Neuron (in vitro differentiated cells): ENCODE data around the gene SP140.
"Not testable (repeated sequence)": the region's sequence is repeated elsewhere in the genome, so short reads cannot be mapped to it uniquely, and the experiment has no call there.

Source experiments
- H2AFZ ChIP-seq: one replicate; pipeline ENCODE4 v1.6.1; 2013; ENCODE audit warnings: low read depth, mild to moderate bottlenecking, inconsistent platforms, low read length, moderate library complexity
- H3K27me3 ChIP-seq: one replicate; pipeline ENCODE4 v1.6.1; 2013; ENCODE audit warnings: low read length; ENCODE audit not compliant: insufficient read depth
- H3K36me3 ChIP-seq: one replicate; pipeline ENCODE4 v1.6.1; 2013; ENCODE audit warnings: low read length; ENCODE audit not compliant: insufficient read depth
- H3K4me1 ChIP-seq: one replicate; pipeline ENCODE4 v1.6.1; 2013; ENCODE audit warnings: low read length; ENCODE audit not compliant: insufficient read depth
- H3K4me3 ChIP-seq: 2 replicates; pipeline ENCODE4 v1.5.1; 2013; ENCODE audit warnings: mild to moderate bottlenecking, low read length, moderate library complexity
- H3K9me3 ChIP-seq: one replicate; pipeline ENCODE4 v1.6.1; 2013; ENCODE audit warnings: low read length

The SP140 gene

DNA sequence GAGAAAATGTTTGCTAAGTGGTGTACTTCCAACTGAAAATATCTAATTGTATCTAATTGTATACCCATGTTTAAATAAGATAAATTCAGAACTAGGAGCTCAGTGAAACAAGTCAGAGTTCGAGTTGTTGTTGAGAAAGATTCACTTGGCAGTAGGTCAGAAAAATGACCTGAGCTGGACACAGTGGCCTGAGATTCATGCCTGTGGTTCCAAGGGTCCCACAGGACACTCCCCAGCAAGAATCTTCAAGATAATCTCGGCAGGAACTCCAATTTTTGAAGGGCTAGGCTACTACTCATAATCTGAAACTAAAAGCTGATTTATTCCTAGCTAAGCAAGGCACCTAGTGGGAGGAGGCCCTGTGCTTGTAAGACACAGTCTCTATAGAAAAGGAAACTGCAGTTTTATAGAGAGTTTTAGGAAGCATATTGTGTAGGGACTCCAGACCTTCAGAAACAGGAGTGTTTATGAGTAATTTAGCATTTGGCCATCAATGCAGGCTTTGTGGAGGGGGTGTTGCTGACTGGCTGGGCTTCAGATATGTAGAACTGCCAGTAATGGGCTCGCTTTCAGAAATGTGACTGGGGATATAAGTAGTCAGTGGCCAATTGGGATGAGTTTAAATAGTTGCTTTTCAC is 43.2 kb downstream of the SP140 start:
- Histone ChIP-seq H2AFZ (no peak overlapping the region), H3K4me3 (no peak overlapping the region), H3K9me3 (no peaks in the 10 kb centered on the region), H3K4me1 (no peaks in the 10 kb centered on the region), H3K27me3 (no peaks in the 10 kb centered on the region), H3K36me3 (no peaks in the 10 kb centered on the region)

DNA sequence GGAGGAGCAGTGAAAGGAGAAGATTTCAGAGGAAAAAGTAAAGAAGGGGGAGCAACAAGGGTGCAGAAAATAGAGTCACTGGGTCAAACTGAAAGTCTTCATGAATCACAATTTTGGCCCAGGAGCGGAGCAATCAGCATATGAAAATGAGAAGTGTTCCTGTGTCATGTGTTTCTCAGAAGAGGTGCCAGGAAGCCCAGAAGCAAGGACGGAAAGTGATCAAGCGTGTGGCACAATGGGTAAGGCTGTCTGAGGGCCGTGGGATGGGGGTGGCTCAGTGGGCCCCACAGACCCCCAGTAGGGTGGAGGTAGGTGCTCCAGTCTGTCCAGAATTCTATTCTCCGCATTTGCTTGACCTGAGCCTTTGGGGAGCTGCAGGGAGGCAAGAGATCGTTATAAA is 44.2 kb downstream of the SP140 start:
- no peaks in the 10 kb centered on the region for H3K4me1 ChIP-seq
- H3K27me3 ChIP-seq, result no peaks in the 10 kb centered on the region
- no peaks in the 10 kb centered on the region for H3K36me3 ChIP-seq
- no peak overlapping the region for H3K4me3 ChIP-seq
- no peak overlapping the region for H2AFZ ChIP-seq
- no peaks in the 10 kb centered on the region for H3K9me3 ChIP-seq

DNA sequence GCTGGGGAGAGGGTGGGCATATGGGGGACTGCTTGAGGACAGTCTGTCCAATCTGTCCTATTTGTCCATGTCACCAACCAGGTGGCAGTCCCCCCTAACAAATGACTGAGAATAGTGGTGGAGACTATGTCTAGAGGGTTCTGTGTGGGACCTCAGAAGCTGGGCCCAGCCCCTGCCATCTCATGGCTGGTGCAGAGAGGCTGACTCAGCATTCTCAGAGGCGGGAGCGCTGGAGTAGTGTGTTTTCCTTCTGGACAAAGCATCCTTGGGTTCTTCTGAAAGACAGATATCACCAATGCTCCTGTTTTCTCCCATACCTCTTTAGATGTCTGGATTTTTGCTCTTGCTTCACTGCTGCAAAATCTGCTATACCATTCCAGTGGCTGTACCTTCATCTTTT is 57.4 kb downstream of the SP140 start:
- no peaks in the 10 kb centered on the region for H3K36me3 ChIP-seq
- H3K4me3 ChIP-seq, result no peak overlapping the region
- H3K4me1 ChIP-seq, result no peaks in the 10 kb centered on the region
- H2AFZ ChIP-seq, result no peak overlapping the region
- H3K9me3 ChIP-seq, result no peaks in the 10 kb centered on the region
- no peaks in the 10 kb centered on the region for H3K27me3 ChIP-seq

DNA sequence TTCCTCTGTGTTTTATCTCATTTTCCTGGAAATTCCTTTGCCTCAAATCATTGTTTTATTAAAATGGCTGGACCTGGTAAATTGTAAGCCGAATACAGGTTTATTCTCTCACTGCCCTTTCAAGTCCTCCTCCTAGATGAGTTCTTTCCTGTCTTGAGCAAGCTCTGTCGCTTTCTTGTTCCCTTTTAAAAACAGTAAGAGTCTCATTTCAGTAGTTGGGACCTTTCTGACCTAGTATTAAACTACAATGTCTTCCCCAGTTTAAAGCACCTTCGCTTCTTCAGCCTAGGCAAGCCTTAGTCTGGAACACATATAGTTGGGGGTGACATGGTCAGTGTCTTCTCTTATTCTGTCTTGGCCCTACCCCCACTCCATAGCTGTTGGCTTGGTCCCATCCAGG is 60.5 kb downstream of the SP140 start:
- Histone ChIP-seq H3K36me3 (no peaks in the 10 kb centered on the region), H3K4me3 (no peak overlapping the region), H3K4me1 (no peaks in the 10 kb centered on the region), H3K9me3 (no peaks in the 10 kb centered on the region), H2AFZ (no peak overlapping the region), H3K27me3 (no peaks in the 10 kb centered on the region)

DNA sequence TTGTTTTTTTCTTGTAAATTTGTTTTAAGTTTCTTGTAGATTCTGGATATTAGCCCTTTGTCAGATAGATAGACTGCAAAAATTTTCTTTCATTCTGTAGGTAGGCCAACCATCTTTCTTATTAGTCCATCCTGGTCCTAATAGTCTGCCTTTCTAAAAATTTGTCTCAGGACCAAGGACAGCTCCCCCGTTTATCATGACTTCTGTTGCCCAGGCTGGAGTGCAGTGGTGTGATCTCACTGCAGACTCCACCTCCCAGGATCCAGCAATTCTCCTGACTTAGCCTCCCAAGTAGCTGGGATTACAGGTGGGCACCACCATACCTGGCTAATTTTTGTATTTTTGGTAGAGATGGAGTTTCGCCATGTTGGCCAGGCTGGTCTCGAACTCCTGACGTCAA is 63.8 kb downstream of the SP140 start:
- not testable (repeated sequence) for H3K27me3 ChIP-seq, H3K36me3 ChIP-seq, H3K4me3 ChIP-seq, H2AFZ ChIP-seq, H3K4me1 ChIP-seq, H3K9me3 ChIP-seq

DNA sequence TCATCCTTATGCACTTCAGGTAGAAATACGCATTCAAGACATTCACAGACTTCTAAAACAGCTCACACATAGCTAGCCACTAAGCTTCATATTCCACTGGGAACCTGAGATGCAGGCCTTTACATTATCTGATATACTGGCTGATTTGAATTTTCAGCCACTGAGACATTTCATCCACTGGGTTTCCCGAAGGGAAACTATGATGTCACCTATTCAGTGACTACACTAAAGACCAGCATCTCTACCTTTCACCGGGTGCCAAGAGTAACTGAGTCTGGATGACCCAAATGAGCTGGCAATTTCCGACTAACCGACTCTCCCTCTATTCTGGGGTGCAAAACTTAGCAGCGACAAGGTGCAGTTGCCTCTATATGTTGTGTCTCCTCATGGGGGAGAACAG is 69.7 kb downstream of the SP140 start:
- Histone ChIP-seq H3K36me3 (no peaks in the 10 kb centered on the region), H3K4me1 (no peaks in the 10 kb centered on the region), H3K27me3 (no peaks in the 10 kb centered on the region), H3K4me3 (no peak overlapping the region), H3K9me3 (no peaks in the 10 kb centered on the region), H2AFZ (no peak overlapping the region)

DNA sequence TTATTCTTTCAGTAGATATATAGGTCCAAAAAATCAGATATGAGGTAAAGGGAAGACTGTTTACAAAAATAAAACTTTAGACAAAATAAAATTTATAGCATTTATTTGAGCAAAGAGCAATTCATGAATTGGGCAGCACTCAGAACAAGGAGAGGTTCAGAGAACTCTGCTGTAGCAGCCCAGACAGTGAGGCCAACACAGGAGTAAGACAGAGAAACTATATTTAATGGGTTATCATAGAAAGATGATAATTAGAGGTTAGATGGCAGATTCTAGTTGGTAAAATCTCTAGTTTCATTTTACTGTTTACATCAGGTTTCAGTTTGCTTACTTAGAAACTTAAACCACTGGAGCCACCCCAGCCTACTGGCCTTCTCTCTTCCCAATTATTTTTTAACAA is 71.4 kb downstream of the SP140 start:
- H3K36me3 ChIP-seq, result no peaks in the 10 kb centered on the region
- no peaks in the 10 kb centered on the region for H3K27me3 ChIP-seq
- no peak overlapping the region for H2AFZ ChIP-seq
- H3K4me1 ChIP-seq, result no peaks in the 10 kb centered on the region
- no peak overlapping the region for H3K4me3 ChIP-seq
- H3K9me3 ChIP-seq, result no peaks in the 10 kb centered on the region

DNA sequence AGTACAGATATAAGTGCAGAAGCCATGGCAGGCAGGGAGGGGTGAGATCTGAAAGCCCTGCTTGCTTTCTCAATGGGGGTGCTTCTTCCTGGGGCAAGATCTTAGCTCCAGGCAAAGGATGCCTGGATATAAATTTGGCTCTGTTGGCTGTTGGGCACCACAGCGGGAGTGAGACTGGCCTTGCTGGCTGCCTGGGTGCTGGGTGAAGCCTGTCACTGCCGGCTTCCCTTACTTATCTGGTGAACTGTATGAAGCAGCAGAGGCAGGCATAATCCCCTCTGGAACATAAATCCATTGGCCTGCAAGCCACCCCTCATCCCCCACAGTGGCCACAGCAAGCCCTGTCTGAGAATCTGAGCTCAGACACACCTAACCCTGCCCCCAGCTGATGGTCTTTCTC is 74.1 kb downstream of the SP140 start:
- no peak overlapping the region for H2AFZ ChIP-seq
- no peaks in the 10 kb centered on the region for H3K36me3 ChIP-seq
- no peaks in the 10 kb centered on the region for H3K27me3 ChIP-seq
- no peaks in the 10 kb centered on the region for H3K9me3 ChIP-seq
- H3K4me1 ChIP-seq, result no peaks in the 10 kb centered on the region
- no peak overlapping the region for H3K4me3 ChIP-seq

DNA sequence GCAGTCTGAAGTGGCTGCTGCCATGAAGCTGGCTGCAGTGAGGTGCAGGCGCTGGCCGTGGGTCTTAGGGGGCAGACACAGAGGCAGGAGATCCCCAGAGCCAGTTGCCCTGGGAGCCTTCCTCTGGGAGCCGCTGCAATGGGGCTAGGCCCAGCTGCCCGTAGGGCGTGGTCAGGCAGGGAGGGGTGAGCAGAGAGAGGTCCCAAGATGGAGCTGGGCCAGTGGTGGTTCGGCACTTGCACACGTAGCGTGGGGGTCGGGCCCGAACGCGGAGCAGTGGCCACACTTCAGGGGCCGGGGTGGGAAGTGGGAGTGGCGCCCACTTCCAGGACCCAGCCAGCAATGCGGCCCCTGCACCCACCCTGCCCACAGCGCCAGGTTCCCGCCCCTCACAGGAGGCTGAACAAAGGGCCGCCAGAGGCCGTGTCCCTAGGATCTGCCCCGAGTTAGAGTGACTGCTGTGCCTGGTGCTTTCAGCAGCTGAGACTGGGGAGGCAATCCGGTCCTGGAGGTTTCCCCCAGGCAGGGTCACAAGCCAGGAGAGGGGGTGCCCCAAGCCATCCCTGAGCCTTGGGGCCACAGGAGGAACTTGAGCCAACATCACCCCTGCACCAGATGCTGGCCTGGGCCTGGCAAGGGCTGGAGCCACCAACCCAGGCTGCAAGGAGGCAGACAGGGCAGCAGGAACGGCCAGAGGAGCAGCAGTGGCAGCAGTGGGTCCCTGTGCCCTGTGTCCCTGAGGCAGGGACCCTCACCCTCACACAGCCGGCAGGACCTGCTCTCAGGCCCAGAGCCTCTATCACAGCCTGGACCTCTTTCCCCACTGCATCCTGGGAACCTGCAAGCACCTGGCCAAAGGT is 80.1 kb downstream of the SP140 start:
- Histone ChIP-seq H3K9me3 (no peaks in the 10 kb centered on the region), H2AFZ (no peak overlapping the region), H3K27me3 (no peaks in the 10 kb centered on the region), H3K36me3 (no peaks in the 10 kb centered on the region), H3K4me1 (no peaks in the 10 kb centered on the region), H3K4me3 (no peak overlapping the region)

DNA sequence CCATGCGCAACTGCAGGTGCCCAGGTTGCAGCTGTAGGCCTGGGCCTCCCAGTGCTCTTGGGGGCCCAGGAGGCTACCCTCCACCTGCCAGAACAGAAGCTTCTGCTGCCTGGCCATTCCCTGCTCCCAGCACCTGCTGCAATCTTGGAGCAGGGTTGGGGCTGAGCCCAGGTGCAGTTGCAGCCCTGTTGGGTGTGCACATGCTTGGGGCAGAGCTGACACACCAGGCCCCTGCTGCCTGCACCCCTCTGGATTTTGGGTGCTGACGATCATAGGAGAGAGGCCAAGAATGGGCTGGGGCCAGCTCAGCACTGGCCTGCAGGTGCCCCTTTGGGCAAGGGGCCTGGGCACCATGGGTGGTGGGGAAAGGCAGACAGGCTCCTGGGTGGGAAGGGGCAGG is 80.9 kb downstream of the SP140 start:
- no peaks in the 10 kb centered on the region for H3K9me3 ChIP-seq
- H3K27me3 ChIP-seq, result no peaks in the 10 kb centered on the region
- no peak overlapping the region for H2AFZ ChIP-seq
- no peak overlapping the region for H3K4me3 ChIP-seq
- no peaks in the 10 kb centered on the region for H3K36me3 ChIP-seq
- H3K4me1 ChIP-seq, result no peaks in the 10 kb centered on the region

DNA sequence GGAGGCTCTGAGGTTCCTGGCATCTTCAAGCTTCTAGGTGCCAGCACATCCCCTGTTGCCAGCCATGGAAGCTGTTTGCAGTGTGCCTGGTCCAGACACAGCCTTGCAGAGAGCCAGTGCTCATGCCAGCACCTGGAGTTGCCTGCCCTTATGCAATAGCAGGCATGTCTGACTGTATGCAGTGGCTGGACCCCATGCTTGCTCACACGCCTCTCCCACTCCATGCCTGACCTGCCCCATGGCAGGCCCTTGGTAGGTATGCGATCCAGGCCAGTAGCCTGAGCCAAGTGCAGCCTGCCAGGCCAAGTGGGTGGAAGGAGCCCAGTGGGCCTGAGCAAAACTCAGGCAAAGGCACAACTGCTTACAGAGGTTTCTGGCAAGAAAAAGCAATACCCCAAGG is 81.9 kb downstream of the SP140 start:
- no peak overlapping the region for H3K4me3 ChIP-seq
- H3K27me3 ChIP-seq, result no peaks in the 10 kb centered on the region
- H2AFZ ChIP-seq, result no peak overlapping the region
- H3K9me3 ChIP-seq, result no peaks in the 10 kb centered on the region
- H3K36me3 ChIP-seq, result no peaks in the 10 kb centered on the region
- H3K4me1 ChIP-seq, result no peaks in the 10 kb centered on the region

DNA sequence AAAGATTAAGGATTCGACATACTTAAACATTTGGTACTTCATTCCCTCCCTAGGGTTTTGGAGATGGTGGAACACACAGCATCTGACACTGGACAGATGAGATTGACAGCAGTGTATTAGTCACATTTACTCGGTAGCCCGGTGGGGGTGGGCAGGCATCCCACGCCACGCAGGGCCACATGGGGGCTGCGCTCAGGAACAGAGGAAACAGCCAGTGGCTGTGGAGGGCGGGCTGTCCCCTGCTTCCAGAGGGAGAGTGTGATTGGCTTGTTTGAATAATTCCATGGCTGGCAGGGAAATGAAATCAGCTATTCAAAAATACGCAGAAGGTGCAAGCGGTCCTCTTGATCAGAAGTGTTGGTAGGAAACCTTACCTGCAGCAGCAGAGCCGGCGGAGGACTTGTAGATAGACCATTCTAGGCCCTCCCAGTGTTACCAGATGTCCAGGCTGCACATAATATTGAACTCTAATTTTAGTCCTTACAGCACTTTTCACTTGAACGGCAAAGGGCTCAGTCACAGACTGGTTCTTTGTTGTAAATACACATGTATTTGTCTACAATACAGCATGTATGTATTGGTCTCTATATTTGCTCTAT is 83.0 kb downstream of the SP140 start:
- Histone ChIP-seq H3K27me3 (no peaks in the 10 kb centered on the region), H3K9me3 (no peaks in the 10 kb centered on the region), H3K36me3 (no peaks in the 10 kb centered on the region), H2AFZ (no peak overlapping the region), H3K4me1 (no peaks in the 10 kb centered on the region), H3K4me3 (no peak overlapping the region)

DNA sequence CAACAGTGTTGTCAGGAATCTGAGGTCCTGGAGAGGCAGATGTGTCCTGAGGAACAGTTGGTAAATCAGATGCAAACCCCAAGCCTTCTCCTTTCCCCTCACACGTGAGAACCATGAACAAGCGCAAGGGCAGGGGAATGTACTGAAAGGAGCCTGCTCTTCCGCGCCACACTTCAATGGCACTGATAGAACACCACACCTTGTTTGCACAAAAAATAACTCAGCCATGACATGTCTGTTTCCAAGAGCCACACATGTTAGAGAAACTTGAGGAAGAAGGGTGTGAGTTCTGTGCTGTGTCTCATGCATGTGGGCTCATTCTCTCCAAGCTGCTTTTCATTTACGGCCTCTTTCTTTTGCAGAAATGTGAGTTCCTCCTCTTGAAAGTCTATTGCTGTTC is 85.3 kb downstream of the SP140 start:
- H3K27me3 ChIP-seq, H3K4me1 ChIP-seq, H2AFZ ChIP-seq, H3K4me3 ChIP-seq, H3K9me3 ChIP-seq, H3K36me3 ChIP-seq: not testable (repeated sequence)
